Measurements from ENCODE around the gene HNRNPH1. TPM values are rescaled to one million over a fixed set of nuclear protein-coding genes. Genes with fewer than 3 reads are reported as not detected.

HNRNPH1 gene
- total RNA-seq: 384 and 639 TPM in 2 replicates

GRCh38 chr5:179623003-179623905 is at the start of gene HNRNPH1:
TSS of gene HNRNPH1 (minus strand) at chr5:179623671. CDS start at chr5:179623133, 538 bp downstream.

Small RNA genes within 50 kb of the gene (small RNA-seq; reads per million reads assigned to genes)
- gene RF00017: not detected

Other genes starting within 250 kb of the HNRNPH1 start
- gene RUFY1, start 73.1 kb downstream of the HNRNPH1 start, total RNA-seq: 34.4 and 42.4 TPM in 2 replicates
- 0.39 TPM in 1 of 2 replicates, not detected in the other for gene CBY3, start 57.4 kb upstream of the HNRNPH1 start, total RNA-seq
- gene CANX, start 75.3 kb upstream of the HNRNPH1 start, total RNA-seq: 438 and 620 TPM in 2 replicates
- gene MAML1, start 109.2 kb upstream of the HNRNPH1 start, total RNA-seq: 11.0 and 13.3 TPM in 2 replicates
- 1.2 TPM in 1 of 2 replicates, not detected in the other for gene LTC4S, start 170.3 kb upstream of the HNRNPH1 start, total RNA-seq
- gene MGAT4B, start 183.2 kb upstream of the HNRNPH1 start, total RNA-seq: 79.7 and 99.2 TPM in 2 replicates
- 121 and 166 TPM in 2 replicates for gene SQSTM1, start 197.2 kb upstream of the HNRNPH1 start, total RNA-seq
- 6.2 and 26.7 TPM in 2 replicates for gene MRNIP, start 235.1 kb upstream of the HNRNPH1 start, total RNA-seq

Data from placental epithelial cell (primary cell).